Psoas muscle (tissue), 8 donors: ENCODE data around the gene MFSD12. TPM values are rescaled to one million over a fixed set of nuclear protein-coding genes. Genes with fewer than 3 reads are reported as not detected.

Source experiments
- ATAC-seq, 4 donors: fragments of 200-7000 bp; cut with Tn5 transposase; one replicate each; pipeline ENCODE4 v1.9.1; 2020; ENCODE audit warnings: moderate library complexity in 3 of 4, mild to moderate bottlenecking in 2 of 4
- DNase-seq, 2 donors: peaks; one replicate each; pipeline ENCODE4 v3.0.0-alpha.2; 2020
- H3K27ac ChIP-seq: fragments of 200-600 bp; one replicate; pipeline ENCODE4 v1.8.0; 2022
- H3K27me3 ChIP-seq, 3 donors: fragments of 200-600 bp in 1 of 3; one replicate each; pipeline versions ENCODE4 v1.6.1 to v1.8.0; 2013 to 2022; ENCODE audit warnings: low read length in 2 of 3, mild to moderate bottlenecking in 2 of 3, moderate library complexity in 1 of 3; ENCODE audit not compliant: insufficient read depth in 3 of 3
- H3K36me3 ChIP-seq, 2 donors: fragments of 200-600 bp in 1 of 2; one replicate each; pipeline versions ENCODE4 v1.6.1 to v1.8.0; 2013 to 2022; ENCODE audit warnings: low read depth in 1 of 2, mild to moderate bottlenecking in 1 of 2, moderate library complexity in 1 of 2; ENCODE audit not compliant: insufficient read depth in 1 of 2
- H3K4me1 ChIP-seq: fragments of 200-600 bp; one replicate; pipeline ENCODE4 v1.8.0; 2022
- H3K4me3 ChIP-seq: fragments of 200-600 bp; one replicate; pipeline ENCODE4 v1.8.0; 2022; ENCODE audit warnings: mild to moderate bottlenecking
- H3K9me3 ChIP-seq: fragments of 200-600 bp; one replicate; pipeline ENCODE4 v1.8.0; 2022
- WGBS, 3 donors: extraction: QIAGEN DNeasy Blood & Tissue Kit; methylation state at CpG; one replicate each; pipeline versions ENCODE4 v1.1.6 to v1.1.7; 2013; 5-methylcytosine and 5-hydroxymethylcytosine counted together
- intact Hi-C, 2 donors: fragments of 100-400 bp; cut with DNase I; formaldehyde crosslinking; loops; one replicate each; pipeline versions ENCODE4 v1.11.0 to v1.14.2; 2022
- polyA plus RNA-seq, 3 donors: library from polyadenylated mRNA; stranded (reverse); fragments of 200-250 nt; gene quantifications; one replicate each; pipeline ENCODE4 v1.2.3, GENCODE V29; 2013
- total RNA-seq, 4 donors: library from RNA; stranded (reverse); fragmentation: NEBNext Ultra II Directional in 2 of 4; extraction: Animal tissue kit (Norgen Biotek cat#: 25700) in 2 of 4; gene quantifications; one replicate each; pipeline versions ENCODE4 v1.2.1 to v1.2.4, GENCODE V29; 2021 to 2023
- TF ChIP-seq, protein P1 (sequence below): fragments of 200-600 bp; IDR thresholded peaks from one replicate; pipeline ENCODE4 v1.8.0; 2022; ENCODE audit warnings: antibody characterized with exemption
- donor health status: healthy with polysubstance abuse.
- donor health status: DM: no; HTN: no; CAD: no; lungs with moderate emphysema.
- donor health status: Bipolar disorder and iron deficiency.
- donor health status: healthy.
- donor health status: DM: yes; HTN: yes; CAD: no.
- donor health status: DM: no; HTN: no; CAD: no.
- donor health status: DM: no; HTN: no; CAD: no.
- donor health status: DM: yes; HTN: yes; CAD: no.

The MFSD12 gene
- total and polyA plus RNA-seq, 7 donors: 16.3 to 46.6 (median 25.2) TPM

GRCh38 chr19:3527238-3527910 is 30.0 kb downstream of the MFSD12 start:
- WGBS, 3 donors: 93 to 98% (median 96%) methylated on average over 20 to 21 of the region's 21 CpGs
- Histone ChIP-seq H3K36me3 (peaks cover 0 to 69% of the 10 kb centered on the region in 2 donors), H3K27me3 (no peaks in the 10 kb centered on the region), H3K4me3 (no peak overlapping the region), H3K4me1 (no peaks in the 10 kb centered on the region), H3K9me3 (no peaks in the 10 kb centered on the region), H3K27ac (no peak overlapping the region)
- TF ChIP-seq, protein P1, sequence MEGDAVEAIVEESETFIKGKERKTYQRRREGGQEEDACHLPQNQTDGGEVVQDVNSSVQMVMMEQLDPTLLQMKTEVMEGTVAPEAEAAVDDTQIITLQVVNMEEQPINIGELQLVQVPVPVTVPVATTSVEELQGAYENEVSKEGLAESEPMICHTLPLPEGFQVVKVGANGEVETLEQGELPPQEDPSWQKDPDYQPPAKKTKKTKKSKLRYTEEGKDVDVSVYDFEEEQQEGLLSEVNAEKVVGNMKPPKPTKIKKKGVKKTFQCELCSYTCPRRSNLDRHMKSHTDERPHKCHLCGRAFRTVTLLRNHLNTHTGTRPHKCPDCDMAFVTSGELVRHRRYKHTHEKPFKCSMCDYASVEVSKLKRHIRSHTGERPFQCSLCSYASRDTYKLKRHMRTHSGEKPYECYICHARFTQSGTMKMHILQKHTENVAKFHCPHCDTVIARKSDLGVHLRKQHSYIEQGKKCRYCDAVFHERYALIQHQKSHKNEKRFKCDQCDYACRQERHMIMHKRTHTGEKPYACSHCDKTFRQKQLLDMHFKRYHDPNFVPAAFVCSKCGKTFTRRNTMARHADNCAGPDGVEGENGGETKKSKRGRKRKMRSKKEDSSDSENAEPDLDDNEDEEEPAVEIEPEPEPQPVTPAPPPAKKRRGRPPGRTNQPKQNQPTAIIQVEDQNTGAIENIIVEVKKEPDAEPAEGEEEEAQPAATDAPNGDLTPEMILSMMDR: no peak
- intact Hi-C loops: no loop called here
- DNase-seq: no peak
- ATAC-seq: no peak

DNA sequence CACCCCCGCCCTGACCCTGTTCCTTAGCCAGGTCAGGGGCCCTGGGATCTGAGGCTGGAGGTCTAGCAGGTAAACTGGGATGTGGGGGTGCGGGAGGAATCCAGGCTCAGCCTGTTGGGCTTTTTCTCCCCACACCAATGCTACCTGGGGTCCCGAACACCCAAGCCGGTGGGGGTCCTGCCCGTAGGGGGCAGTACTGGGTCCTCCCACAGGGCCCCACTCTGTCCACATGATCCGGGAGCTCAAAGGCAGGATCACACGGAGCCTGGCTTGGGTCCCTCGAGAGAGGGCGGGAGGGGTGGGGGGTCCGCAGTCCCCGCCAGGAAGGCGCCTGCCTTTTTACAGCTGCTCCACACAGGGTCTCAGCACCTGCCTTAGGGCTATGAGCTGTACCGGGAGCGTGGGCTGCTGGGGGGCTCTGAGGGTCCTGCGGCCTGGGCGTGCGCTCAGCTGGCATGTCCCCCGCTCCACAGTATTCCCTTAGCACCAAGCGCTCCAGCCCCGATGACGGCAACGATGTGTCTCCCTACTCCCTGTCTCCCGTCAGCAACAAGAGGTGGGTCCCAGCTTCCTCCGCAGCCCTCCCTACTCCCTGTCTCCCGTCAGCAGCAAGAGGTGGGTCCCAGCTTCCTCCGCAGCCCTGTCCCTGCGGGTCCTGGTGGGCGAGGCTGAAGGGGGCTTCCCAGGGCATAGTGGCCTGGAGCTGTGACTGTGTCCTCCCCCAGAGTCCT is 30.7 kb downstream of the MFSD12 start:
- TF ChIP-seq, protein P1: no peak
- Histone ChIP-seq H3K27ac (no peak overlapping the region), H3K36me3 (peaks cover 0 to 62% of the 10 kb centered on the region in 2 donors), H3K4me1 (no peaks in the 10 kb centered on the region), H3K9me3 (no peaks in the 10 kb centered on the region), H3K27me3 (no peaks in the 10 kb centered on the region), H3K4me3 (no peak overlapping the region)
- intact Hi-C loops: no loop called here
- WGBS, 3 donors: 91 to 96% (median 92%) methylated on average over 28 of the region's 28 CpGs
- ATAC-seq (no peak), DNase-seq (no peak)

DNA sequence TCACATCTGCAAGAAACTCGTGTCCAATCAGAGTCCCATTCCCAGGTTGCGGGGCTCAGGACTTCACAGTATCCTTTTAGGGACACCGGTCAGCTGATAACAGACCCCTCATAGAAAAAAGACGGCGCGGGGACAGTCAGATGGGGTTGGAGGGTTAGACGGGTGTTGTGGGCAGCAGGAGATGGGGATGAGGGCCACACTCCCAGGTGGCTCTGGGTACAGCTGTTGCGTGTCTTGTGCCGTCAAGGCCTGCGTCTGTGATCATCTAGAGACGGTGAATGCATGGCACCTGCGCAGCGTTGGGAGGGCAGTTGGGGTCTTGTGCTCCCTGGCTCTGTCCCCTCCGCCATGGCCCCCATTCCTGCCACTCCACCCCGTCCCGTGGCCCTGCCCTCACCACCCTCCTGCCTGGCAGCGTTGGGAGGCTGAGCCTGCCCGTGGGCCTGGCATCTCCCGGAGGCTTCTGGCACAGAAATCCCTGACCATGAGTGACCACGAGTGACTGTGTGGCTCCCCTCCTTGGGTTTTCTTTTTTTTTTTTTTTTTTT is 32.4 kb downstream of the MFSD12 start:
- DNase-seq: no peak
- no peaks in the 10 kb centered on the region for H3K4me1 ChIP-seq
- peaks cover 0 to 49% of the 10 kb centered on the region in 2 donors for H3K36me3 ChIP-seq
- H3K9me3 ChIP-seq: no peaks in the 10 kb centered on the region
- TF ChIP-seq, protein P1: no peak
- intact Hi-C loops: no loop called here
- 88 to 92% (median 91%) methylated on average over 20 of the region's 20 CpGs for WGBS, 3 donors
- H3K4me3 ChIP-seq: no peak overlapping the region
- no peaks in the 10 kb centered on the region for H3K27me3 ChIP-seq
- ATAC-seq: no peak
- no peak overlapping the region for H3K27ac ChIP-seq

GRCh38 chr19:3524078-3524842 is 33.1 kb downstream of the MFSD12 start:
- intact Hi-C loops: no loop called here
- H3K27ac ChIP-seq: no peak overlapping the region
- no peak for DNase-seq
- peaks cover 0 to 54% of the 10 kb centered on the region in 2 donors for H3K36me3 ChIP-seq
- no peak overlapping the region for H3K4me3 ChIP-seq
- WGBS, 3 donors: 93 to 95% (median 93%) methylated on average over 33 of the region's 33 CpGs
- TF ChIP-seq, protein P1: no peak
- no peak for ATAC-seq
- no peaks in the 10 kb centered on the region for H3K4me1 ChIP-seq
- H3K27me3 ChIP-seq: no peaks in the 10 kb centered on the region
- H3K9me3 ChIP-seq: no peaks in the 10 kb centered on the region
